ENCODE results near the gene PTGFRN.

DNA sequence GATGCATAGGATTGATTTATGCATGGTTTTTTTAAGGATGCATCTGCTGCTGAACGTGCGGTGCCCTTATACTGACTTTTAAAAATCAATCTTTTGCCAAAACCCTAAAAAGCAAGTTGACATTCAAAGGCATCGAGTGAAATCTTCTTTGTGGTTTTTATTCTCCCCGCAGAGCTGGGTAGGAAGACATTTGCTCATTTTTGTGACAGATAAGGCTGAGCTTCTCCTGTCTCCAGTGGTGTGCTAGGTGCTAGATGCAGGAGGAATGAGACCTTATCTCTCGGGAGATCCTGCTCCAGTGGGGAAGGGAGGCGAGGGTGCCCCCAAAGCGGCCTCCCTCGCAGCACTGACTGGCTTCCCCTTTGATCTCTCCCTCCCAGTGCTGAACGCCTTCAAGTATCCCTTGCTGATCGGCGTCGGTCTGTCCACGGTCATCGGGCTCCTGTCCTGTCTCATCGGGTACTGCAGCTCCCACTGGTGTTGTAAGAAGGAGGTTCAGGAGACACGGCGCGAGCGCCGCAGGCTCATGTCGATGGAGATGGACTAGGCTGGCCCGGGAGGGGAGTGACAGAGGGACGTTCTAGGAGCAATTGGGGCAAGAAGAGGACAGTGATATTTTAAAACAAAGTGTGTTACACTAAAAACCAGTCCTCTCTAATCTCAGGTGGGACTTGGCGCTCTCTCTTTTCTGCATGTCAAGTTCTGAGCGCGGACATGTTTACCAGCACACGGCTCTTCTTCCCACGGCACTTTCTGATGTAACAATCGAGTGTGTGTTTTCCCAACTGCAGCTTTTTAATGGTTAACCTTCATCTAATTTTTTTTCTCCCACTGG lies 76.9 kb downstream of the PTGFRN start:
- TF ChIP-seq, protein P1, sequence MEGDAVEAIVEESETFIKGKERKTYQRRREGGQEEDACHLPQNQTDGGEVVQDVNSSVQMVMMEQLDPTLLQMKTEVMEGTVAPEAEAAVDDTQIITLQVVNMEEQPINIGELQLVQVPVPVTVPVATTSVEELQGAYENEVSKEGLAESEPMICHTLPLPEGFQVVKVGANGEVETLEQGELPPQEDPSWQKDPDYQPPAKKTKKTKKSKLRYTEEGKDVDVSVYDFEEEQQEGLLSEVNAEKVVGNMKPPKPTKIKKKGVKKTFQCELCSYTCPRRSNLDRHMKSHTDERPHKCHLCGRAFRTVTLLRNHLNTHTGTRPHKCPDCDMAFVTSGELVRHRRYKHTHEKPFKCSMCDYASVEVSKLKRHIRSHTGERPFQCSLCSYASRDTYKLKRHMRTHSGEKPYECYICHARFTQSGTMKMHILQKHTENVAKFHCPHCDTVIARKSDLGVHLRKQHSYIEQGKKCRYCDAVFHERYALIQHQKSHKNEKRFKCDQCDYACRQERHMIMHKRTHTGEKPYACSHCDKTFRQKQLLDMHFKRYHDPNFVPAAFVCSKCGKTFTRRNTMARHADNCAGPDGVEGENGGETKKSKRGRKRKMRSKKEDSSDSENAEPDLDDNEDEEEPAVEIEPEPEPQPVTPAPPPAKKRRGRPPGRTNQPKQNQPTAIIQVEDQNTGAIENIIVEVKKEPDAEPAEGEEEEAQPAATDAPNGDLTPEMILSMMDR (conservative IDR thresholded peaks at IDR 0.05; ENCODE audit: low read depth, low read length), result no peak
- TF ChIP-seq EZH2 (IDR thresholded peaks at IDR 0.05; ENCODE audit: low read length, unreplicated experiment), result no peak
- no peak for TF ChIP-seq EZH2phosphoT487 (IDR thresholded peaks at IDR 0.05; ENCODE audit: borderline replicate concordance, low read length)
